Hepatocyte (in vitro differentiated cells): ENCODE data around the gene CRISP1.

ENCODE experiments used
- CTCF ChIP-seq: fragments of 200-600 bp; sonication (generic); IDR thresholded peaks from 2 replicates; pipeline ENCODE4 v1.5.1; 2016; ENCODE audit warnings: antibody characterized with exemption, mild to moderate bottlenecking; ENCODE audit not compliant: poor library complexity
- EZH2phosphoT487 ChIP-seq: fragments of 200-600 bp; sonication (generic); IDR thresholded peaks from one replicate; pipeline ENCODE4 v1.6.1; 2018; ENCODE audit warnings: antibody characterized with exemption, mild to moderate bottlenecking, low read depth, moderate library complexity; ENCODE audit not compliant: unreplicated experiment, severe bottlenecking

GRCh38 chr6:49835140-49835539, 31.2 kb downstream of the CRISP1 start:
- no peak for TF ChIP-seq CTCF
- TF ChIP-seq EZH2phosphoT487: no peak
